ENCODE measurements around the gene SORCS3.
A peak's percentile ranks its signal among the peaks of the same experiment; 100 is the strongest.

Gene SORCS3

GRCh38 chr10:104925232-104925851, 284.3 kb downstream of the SORCS3 start:
- no peak for DNase-seq

DNA sequence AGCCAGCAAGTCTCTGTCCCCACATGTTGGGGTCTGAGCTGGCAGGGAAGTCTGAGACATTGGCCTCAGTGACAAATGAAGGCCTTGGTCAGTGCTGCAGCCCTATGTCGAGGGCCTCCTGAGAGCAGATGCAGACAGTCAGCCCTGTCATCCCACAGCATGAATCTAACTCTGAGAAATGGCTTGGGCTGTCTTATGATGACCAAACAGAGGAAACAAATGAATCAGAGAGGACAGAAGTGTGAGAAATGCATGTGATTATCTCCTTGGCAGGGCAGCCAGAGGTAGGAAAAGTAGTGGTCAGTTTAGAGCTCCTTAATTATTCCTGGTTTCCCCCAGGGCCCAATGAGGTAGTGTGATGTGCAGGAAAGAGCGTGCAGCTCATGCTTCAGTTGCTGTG, 287.6 kb downstream of the SORCS3 start:
- DNase-seq = no peak

DNA sequence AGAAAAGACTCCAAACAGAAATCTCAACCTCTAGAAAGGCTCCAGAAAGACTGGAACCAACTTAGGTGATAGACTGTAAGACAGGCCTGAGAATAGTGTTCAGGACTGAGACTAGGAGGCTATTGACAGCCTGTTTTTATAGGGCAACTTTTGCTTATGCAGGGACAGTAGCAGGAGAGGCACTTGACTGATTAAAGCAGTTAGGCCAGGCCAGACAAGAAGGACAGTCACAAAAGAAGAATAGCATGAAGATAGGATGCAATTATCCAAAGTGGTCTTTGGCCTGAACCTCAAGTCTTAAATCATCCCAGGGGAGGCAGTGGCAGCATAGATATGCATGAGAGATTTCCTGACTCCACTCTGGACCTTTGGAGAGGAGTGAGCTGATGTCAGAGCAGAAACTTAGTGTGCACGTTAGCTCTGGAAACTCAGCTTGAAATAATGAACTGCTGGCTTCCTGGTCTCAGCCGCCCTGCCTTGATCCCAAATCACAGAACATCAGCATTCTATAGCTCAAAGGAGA, 290.6 kb downstream of the SORCS3 start:
- peak; percentile 27 for DNase-seq

- no peak for DNase-seq
Observed at GRCh38 chr10:104935656-104936055, 294.6 kb downstream of the SORCS3 start.

GRCh38 chr10:104937567-104937966, 296.5 kb downstream of the SORCS3 start:
- no peak for DNase-seq

GRCh38 chr10:104938031-104938430, 296.9 kb downstream of the SORCS3 start:
- no peak for DNase-seq

GRCh38 chr10:104941662-104942061, 300.6 kb downstream of the SORCS3 start:
- no peak for DNase-seq

- DNase-seq = no peak
Observed at GRCh38 chr10:104947314-104947713, 306.2 kb downstream of the SORCS3 start.

DNA sequence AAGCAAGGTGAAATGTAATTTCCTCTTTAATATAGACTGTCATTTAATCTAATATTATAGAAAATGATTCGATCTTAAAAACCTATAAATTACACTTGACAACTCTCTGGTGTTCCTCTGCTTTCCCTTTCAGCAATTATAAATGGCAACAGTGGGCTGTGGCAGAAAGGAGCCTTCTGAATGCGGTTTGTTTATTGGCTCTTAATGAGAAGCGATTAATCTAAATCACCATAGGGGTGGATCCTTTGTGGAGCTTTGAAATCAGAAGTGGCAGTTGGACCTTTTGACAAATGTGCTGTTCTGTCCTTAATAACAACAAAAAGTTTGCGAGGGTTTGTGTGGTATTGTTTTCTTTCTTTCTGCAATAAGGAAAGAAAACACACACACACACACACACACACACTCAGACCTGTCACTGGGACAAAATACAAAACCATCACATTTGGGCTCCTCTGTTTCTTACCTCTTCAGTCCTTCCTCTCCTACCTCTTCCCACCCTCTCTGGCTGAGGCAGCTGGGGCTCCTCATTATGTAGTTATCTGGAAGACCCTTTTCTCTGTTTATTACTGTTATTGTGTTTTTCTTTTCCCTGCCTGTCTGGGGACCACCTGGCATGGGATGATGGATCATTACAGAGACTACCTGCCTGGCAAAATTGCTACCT, 316.2 kb downstream of the SORCS3 start:
- DNase-seq = no peak

DNA sequence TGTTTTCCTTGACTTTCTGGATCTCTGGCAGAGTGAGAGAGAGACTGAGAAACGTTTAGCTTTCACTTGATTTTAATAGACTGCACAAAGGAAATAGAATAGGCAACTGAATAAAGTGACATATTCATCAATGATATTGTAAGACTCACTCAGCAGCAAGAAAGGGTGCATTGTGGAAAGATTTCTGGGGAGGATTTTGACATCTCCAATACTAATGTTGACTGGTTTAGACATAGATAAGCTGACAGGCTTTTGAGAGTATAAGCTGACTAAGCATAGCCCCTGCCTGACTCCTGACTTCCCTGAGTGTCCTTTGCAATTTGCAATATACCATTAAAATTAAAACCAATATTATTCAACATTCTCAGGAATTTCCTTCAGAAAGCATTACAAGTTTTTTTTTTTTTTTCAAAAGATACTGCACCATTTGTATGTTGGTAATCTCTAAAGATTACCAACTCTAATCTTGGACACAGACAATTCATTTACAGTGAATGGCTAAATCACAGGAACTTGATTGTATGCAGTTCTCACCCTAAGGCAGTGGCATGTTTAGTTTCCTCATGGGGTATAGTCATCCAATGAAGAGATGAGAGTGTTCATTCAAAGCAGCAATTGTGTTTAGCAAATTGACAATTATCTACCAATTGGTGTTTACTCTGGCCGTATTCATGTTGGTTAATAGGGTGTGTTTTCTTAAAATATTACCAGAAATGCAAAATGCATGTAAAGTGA, 325.6 kb downstream of the SORCS3 start:
- DNase-seq = no peak

DNA sequence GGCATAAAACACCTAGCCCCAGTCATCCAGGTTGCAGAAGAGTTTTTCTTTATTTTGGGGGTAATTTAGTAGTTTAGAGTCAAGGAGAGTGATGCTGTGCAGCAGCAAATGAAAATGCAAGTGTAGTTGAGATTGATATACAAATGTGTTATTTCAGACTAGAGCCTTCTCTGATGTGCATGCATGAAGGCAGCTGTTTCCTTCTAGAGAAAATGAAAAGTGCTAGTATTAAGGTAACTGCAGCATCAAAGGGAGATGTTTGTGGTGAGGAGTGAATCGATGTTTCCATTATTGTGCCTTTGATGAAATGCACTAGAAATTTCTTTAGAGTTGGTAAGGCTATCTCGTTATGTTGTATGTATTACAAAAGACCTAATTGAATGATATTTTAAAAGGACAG, 339.3 kb downstream of the SORCS3 start:
- DNase-seq = no peak

GRCh38 chr10:104981995-104982394, 340.9 kb downstream of the SORCS3 start:
- DNase-seq = no peak

DNA sequence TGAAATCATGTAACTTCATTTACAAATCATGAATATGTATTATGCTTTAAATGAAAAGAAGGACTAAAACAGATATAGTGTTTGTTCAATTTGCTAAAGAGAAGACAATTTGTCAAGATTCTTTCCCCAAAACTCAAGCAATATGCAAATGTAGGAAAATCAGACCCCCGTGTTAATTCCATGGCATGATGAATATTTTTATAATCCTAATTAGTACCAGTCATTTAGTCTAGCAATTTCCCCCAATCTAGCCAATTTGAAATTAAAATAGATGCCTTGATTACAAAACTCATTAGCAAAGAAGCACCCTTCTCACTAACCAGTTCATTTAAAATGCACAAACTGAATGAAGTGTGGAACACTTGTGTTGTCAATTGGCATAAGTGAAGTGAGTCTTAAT, 347.6 kb downstream of the SORCS3 start:
- DNase-seq = no peak

DNA sequence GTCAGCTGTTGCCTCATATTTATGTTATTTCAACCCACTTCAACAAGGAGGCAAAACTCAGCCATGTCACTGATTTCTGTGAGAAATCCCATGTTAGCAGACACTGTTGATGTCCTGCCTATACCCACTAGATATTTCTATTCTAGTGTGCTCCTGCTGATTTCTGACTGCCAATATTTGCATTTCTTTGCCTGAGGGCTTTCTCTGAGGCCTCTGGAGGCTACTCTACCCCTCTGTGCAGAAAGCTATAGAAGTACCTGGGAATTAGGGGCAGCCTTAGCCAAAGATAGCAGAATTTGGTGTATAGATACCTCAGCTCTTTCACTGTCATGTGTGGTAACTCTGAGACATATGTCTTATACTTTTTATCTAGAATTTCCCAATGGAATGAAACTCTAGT, 348.8 kb downstream of the SORCS3 start:
- DNase-seq = no peak

- DNase-seq = no peak
Observed at GRCh38 chr10:104993085-104993484, 352.0 kb downstream of the SORCS3 start.

DNA sequence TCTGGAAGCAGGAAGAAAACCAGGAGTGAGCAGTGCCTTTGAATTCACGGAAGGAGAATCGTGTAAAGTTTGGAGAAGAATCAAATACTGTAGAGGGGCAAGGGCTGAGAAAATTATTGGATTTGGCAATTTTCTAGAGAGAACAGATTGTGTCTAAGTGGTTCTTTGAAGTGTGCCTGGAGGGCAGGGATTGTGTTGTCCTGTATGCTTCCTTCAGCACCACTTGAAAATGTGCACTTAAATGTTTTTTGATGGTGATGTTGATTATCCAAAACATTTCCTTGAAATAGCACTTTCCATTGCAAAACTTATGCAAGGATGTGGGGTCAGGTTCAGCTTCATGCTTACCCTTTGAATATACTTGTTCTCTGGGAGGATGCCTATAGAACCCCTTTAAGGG, 360.2 kb downstream of the SORCS3 start:
- no peak for DNase-seq

DNA sequence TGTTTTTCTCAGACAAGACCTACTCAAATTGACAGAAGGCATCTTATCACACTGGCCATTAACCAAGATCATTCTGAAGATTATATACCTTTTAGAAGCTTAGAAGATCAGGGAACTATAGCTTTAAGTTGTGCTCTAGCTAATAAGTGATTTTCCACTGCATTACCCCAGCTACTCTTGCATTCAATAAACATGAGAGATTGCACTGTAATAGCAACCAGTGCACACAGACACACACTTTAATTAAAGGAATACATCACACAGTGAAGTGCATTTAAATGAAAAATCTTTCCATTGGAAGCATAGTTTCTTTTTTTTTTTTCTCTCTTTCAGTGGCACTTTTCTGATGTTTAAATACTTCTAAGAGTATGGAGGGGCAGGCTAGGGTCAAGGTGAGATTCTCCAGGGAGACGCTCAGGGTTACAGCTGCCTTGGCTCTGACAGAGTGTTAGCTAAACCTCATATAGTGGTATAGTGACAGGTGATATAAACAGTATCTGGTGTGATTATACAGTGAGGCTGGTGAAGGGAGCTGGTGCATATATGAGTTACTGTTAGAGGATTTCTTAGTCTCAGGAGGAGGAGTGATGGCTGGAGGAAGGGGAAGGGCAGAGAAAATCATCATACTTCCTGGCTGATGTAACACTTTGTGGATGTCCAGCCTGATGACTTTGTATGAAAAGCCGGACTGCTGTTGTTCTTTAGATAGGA, 369.5 kb downstream of the SORCS3 start:
- no peak for DNase-seq

DNA sequence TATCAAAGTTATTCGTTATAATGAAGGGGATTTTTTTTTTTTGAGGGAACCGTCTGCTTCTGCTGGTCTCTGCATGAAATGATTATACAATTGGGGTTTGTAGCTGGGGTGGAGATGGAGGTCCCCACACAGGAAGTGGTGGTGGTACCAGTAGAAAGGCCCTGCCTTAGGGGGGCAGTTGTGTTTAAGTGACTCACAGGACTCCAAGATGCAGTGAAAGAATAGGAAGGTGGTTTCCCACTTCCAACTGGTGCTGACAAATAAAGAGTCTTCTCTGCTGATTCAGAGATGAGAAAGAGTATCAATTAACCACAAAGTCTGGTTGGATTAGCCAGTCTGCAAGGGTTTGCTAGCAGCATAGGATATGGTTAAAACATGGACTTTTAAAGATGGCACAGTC, 376.0 kb downstream of the SORCS3 start:
- DNase-seq = no peak

DNA sequence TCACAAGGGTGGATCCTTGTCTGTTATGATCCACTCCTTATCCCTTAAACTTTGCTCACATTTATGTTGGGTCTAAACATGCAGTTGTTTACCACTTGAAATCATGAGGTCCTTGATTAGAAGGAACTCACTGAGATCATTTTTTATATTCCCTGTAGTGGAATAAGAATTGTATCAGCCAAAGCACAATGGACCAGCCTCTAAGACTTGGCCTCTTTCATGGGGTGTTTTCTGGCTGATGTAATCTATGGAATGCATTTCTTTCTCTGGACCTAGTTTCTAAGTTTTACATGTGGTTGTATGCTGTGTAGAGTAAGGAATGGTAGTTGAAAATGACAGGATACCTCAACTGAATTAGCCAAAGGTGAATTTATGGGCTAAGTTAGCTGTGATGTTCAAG, 376.6 kb downstream of the SORCS3 start:
- DNase-seq = no peak

DNA sequence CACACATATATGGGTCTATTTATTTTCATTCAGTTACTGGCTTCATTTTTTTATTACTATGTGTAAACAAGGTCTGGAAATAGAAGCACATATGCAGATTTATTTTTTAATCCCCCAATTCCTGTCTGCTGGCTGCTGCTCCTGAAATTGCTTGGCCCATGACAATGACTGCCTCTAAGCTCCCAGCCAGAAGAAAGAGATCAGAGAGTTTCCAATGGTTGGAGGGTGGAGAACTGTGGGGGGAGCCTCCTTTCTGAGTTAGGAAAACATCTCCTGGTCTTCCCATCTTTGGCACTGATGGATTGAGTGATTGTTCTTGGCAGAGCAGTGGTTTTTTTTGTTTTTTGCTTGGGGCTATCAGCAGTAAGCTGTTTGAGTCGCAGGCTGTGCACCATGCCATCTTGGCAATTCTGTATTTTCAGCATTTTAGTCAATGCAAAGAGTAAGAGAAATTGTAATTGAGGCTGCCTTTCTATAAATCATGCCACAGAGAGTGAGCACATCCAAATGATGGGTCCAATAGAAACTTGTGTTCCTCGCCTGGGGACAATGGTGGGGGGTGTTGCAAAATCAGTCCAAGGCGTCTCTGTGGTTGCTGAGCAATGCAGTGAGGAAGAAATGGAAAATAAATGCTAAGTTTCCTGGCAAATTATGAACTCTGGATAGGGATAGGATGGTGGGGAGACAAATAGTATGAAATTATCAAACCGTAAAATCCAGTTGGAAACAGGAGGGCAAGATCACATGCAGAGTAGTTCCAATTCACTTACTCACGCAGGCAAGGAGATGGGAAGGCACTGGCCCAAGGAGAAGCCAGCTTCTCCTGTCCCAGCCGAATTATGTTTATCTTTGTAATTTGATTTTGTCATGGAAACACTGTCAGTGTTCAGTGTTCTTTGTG, 382.4 kb downstream of the SORCS3 start:
- peak; percentile 18 for DNase-seq

DNA sequence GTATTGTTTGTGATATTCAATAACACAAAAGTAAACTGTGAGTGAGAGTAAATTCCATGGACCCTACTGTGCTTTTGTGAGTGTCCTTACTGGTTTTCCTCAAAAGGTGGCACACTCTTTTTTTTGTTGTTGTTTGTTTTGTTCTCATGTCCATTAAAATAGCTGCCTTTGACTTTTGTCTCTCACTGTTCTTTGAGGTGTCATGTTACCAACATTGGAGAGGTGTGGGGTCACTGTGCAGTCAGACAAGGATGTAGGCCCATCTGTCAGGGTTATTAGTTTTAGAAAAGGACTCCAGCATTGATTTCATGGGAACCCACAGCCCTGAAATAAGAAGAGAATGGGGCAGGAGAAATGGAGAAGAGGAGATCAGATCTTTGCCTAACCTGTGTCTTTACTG, 383.1 kb downstream of the SORCS3 start:
- no peak for DNase-seq

- no peak for DNase-seq
Observed at GRCh38 chr10:105025092-105025491, 384.0 kb downstream of the SORCS3 start.
